ENCODE measurements around the gene PRCD.
A peak's percentile ranks its signal among the peaks of the same experiment; 100 is the strongest.
"Not testable (repeated sequence)": the region's sequence is repeated elsewhere in the genome, so short reads cannot be mapped to it uniquely, and the experiment has no call there.

PRCD gene

GRCh38 chr17:76528528-76529223 lies 11.2 kb upstream of the PRCD start:
- peak; percentile 60 for DNase-seq

GRCh38 chr17:76529224-76530094 lies 10.4 kb upstream of the PRCD start:
- DNase-seq, result peak; percentile 34

DNA sequence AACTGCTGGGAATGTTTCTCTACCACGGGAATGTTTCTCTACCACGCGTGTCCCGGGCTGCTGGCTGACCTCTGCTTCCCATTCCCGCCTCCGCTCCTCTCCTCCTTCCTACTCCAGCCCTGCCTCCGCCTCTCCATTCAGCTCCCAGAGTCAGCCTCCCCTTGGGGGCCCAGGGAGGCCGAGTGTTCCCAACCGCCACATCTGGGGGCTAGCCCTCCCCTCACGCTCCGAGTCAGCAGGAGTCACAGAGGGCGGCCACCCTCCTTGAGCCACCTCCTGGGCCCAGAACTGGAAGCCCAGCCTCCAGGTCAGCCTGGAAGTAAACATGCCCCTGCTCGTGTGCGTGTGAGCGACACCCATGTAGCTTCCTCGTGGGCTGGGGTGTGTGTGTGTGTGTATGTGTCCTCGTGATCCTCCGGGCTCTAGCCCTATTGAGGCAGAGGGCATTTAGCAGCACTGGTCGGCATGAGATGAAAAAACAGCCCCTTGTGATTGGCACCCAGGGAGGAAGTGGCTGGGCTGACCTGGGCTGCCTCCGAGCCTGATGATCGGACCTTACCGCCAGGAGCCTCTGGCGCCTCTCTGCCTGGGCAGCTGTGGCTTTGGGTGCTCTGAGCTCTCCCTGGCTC lies 9.6 kb upstream of the PRCD start:
- DNase-seq, result peak; percentile 35

- DNase-seq, result no peak
Measured at GRCh38 chr17:76530811-76531485, 8.9 kb upstream of the PRCD start.

- DNase-seq, result no peak
Measured at GRCh38 chr17:76531486-76532038, 8.3 kb upstream of the PRCD start.

DNA sequence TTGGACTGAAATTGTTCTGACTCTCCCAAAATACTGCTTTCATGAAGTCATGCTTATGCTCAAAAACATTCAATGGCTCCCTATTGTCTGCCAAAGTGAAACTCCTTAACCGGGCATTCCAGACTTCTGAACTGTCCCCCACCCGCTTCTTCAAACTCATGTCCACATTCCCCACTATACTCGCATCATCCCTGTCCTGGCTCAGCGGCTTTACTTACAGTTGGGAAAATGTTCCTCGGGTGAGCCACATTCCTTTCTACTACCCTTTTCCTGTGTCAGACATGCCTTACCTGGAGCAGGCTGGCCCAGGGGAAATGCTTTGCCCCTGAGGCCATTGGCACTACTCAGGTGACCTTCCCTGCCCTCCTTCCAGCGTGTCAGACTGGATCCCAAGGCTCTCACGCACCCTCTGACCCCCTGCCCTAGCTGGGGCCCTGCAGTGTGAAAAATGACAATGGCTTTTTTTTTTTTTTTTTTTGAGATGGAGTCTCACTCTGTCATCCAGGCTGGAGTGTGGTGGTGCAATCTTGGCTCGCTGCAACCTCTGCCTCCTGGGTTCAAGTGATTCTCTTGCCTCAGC lies 7.7 kb upstream of the PRCD start:
- no peak for DNase-seq

DNA sequence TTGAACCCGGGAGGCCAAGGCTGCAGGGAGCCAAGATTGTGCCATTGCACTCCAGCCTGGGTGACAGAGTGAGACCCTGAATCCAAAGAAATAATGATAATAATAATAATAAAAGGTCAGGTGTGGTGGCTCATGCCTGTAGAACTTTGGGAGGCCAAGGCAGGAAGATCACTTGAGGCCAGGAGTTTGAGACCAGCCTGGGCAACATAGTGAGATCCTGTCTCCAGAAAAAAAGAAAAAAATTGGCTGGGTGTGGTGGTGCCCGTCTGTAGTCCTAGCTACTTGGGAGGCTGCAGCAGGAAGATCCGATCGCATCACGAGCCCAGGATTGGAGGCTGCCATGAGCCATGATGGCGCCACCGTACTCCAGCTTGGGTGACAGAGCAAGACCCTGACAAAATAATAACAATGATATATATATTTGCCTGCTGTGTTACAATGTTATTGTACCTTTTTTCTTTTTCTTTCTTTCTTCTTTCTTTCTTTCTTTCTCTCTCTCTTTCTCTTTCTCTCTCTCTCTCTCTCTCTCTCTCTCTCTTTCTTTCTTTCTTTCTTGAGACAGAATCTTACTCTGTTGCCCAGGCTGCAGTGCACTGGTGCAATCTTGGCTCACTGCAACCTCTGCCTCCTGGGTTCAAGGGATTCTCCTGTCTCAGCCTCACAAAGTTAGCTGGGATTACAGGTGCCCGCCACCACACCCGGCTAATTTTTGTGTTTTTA lies 6.0 kb upstream of the PRCD start:
- not testable (repeated sequence) for DNase-seq

DNA sequence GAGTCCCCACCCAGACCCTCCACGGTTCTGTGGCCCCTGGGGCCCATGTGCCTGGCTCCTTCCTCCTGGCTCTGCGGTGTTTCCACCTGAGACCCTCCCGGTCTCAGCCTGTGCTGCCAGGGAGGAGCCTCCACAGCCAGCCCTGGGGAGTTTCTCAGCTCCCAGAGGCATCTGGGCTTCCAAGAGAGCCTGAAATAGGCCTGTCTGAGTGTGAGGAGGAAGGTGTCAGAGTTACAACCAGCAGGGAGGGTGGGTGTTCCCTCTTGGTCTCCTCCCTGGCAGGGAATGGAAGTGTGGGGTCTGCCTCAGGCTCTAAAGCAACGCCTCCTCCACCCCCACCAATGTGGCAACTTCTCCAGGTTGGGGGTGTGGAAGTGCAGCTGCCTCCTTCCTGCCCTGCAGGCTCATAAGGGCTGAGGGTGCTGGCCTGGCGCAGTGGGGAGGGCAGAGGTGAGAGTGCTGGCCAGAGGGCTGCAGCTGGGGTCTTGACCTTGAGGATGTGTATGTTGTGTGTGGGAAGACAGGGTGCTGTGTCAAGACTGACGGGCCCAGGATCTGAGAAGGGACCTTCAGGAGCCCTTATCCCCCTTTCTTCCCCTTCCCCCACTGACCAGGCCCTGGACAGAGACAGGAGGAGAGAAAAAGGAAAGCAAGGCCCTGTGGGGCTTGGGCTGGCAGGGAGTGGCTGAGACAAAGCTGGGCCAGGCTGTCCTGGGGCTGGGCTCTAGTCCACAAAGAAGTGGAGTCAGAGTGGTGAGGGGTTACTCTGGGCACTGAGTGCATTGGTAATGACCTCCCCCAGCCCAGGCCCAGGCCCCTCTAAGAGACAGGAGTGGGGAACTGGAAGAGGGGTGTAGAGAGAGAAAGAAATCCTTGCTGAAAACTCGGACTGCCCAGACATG lies 4.8 kb upstream of the PRCD start:
- DNase-seq, result no peak

- no peak for DNase-seq
Measured at GRCh38 chr17:76535788-76536510, 3.9 kb upstream of the PRCD start.

- DNase-seq, result no peak
Measured at GRCh38 chr17:76536511-76537287, 3.1 kb upstream of the PRCD start.

DNA sequence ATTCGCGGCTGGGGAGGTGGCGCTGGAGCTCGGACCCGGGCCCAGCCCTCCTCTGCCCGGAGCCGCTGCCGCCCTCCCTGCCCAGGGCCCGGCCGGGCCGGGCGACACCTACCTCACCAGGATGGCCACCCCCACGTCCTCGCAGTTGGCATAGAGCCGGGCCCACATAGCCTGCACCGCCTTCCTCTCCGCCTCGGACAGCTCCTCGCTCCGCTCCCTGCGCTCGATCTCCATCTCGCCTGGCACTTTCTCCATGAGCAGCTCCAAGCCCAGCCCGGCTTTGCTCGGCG lies 2.6 kb upstream of the PRCD start:
- DNase-seq, result peak; percentile 35

DNA sequence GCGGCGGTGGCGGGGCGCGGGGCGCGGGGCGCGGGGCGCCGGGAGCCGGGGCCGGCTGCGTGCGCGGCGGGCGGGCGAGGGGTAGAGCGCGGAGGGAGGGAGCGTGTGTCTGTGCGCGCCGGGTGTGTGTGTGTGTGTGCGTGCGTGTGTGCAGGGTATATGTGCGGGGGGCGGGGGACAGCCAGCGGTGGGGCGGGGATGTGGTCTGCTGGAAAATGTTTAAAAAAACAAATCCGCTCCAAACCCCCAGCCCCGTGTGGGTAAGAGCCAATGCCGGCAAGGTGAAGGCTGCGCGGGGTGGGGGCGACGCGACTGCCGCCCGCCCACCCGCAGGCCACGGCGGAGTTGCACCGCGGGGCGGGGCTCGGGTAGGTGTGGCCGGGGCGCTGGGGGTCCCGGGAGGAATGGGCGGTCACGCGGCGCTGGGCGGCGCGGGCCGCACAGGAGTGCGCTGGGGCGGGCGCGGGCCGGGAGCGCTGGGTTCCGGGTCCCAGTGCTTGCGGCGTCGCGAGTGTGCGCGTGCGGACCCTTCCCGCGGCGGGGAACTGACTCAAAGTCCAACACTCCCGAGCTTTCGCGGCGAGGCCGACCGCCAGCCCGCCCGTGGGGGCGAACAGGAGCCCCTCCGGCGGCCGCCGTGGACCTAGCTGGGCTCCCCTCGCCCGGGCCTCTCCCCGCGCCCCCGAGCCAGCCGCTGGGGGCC lies 2.1 kb upstream of the PRCD start, which contains the start of gene CYGB:
CYGB (minus strand) TSS at position 132 of the 703 bp plus-strand sequence. CDS start 167 bp downstream, outside the sequence.
- peak; percentile 31 for DNase-seq

DNA sequence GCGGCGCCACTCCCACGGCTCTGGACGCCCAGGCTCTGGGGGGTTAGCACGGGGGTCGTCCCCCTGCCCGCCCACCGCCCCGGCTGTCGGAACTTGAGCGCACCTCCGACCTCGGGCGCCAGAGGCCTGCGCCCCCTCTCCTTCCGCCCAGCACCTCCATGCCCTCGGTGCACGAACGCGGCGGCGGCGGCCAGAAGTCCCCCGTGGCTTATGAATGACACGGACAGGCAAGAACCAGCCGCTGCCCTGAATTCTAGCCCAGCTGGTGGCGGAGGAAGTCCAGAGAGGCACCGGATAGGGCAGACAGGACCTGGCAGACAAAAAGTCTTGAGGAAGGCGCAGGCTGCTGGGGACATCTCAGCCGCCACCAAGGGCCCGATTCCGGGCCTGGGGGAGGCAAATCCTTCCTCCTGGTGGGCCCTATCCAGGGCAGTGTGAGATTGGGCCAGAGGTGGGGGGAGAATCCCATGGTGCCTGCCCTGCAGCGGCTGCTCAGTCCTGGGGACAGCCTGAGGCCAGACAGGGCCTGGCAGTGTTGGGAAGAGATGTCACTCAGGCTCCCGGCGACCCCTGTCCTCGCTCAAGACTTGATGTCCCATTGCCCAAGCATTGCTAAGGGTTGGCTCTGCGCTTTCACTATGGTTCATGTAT lies 1.4 kb upstream of the PRCD start:
- no peak for DNase-seq

DNA sequence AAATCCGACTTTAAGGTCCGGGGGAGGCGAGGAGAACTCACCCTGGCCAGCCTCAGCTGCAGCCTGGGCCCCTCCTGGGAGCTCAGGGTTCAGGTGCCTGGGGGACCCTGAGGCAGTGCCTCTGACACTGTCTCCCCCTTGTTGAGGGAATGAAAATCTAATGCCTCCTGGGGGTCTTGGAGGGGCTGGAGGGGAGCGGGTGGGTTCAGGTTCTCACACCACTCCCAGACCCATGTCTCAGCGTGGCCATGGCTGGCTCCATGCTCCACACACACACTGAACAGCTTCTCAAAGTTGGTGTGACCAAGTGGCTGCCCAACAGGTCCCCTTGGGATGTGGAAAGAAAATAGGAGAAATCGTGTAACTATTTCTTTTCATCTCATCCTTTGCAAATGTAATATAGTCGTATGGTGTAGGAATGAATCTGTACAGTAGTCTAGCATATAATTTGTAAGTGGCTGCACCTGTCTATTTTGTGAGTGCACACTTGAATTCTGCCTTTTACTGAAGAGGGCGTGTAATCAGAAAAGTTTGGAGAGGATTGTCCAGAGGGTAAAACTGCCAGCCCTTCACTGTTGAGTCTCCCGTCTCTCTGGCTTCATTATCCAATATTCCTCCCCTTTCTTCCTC lies 788 bp upstream of the PRCD start:
- no peak for DNase-seq

DNA sequence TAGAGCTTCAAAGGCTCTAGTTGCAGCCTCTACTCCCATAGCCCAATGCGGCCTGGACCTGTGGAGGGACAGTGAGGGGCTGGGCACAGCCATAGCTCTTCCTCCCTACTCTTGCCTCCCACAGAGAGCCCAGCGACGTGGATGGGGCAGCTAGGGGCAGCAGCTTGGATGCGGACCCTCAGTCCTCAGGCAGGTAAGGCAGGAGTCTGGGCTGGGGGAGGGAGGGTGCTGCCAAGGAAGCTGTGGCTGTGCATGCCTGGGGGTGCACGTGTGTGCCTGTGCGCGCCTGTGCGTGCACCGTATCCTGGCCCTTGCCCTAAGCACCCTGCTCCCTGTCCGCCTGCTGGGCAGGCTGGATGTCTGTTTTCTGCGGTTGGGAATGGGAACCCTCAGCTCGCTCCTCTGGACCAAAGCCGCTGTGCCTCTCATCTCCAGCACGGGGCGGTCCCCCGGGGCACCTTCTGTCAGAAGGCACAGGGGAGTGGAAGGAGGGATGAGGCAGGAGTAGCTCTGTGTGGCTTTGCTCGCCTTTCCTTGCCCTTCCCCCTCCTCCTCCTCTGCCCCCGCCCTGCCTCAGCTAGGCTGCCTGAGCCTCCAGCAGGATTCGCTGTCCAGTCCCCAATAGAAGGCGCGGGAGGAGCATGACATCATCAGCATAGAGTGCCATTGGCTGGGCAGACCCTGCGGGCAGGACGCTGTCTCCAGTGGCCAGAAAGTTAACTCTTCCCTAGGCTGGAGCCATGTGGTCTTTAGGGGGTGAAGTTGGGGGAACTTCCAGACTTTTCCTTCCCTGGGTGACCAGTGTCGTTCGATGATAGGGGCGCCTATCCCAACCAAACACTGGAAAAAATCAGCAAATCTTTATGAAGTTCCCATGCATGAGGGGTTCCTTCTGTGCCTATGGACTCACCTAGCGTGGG lies 797 bp downstream of the PRCD start:
- peak; percentile 95 for DNase-seq

DNA sequence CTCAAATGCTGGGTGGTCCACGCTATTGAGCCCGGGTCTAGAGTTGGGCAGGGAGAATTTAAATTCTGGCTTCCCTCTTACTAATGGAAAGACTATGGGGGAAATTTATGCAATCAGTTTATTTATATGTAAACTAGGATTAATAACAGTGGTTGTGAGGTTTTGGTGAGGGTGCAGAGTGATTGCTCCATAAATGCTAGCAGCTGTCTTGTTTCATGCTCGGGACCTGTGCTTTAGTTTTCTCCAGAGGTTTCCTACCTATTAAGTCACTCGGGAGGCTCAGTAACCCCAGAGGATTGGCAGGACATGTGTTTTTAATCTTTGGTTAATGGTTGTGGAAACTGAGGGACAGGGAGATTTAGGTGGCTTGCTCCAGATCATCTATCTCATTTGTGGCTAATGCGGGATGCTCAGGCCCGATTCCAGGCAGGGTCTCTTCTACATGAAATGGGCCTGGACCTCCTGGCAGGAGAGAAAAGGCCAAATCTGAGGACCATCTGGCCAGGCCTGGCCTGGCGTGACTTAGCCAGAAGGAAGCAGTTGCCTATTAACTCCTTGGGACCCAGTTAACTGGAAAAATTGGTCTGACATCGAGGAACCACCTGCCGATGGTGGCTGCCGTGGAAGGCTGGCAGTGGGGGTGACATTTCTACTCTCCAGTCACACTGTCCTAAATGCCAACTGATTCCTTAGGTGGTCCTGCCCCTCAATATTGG lies 2.1 kb downstream of the PRCD start:
- no peak for DNase-seq

Data from hematopoietic multipotent progenitor cell treated with erythropoietin and hydrocortisone succinate and interleukin-3 and kit ligand, for 4 days (in vitro differentiated cells).